Tongue (tissue), 1 donor: ENCODE data around the gene SEC31B. TPM values are rescaled to one million over a fixed set of nuclear protein-coding genes. Genes with fewer than 3 reads are reported as not detected.

ENCODE experiments used
- total RNA-seq: library from RNA; depleted of rRNA; stranded (reverse); fragments of >200 nt; gene quantifications from one replicate; pipeline ENCODE4 v1.2.3, GENCODE V29; 2014

SEC31B gene
- total RNA-seq, 1 donor from 2014 or later = 4.6 TPM

Other genes with a start within 250 kb of the SEC31B start
- gene BLOC1S2, start 233.2 kb downstream of the SEC31B start, total RNA-seq = 27.9 TPM
- gene PKD2L1, start 189.6 kb downstream of the SEC31B start, total RNA-seq = not detected
- gene SCD, start 172.6 kb downstream of the SEC31B start, total RNA-seq = 15.7 TPM
- gene WNT8B, start 56.9 kb downstream of the SEC31B start, total RNA-seq = not detected
- 80.8 TPM for gene NDUFB8, start 10.0 kb upstream of the SEC31B start, total RNA-seq
- gene HIF1AN, start 16.1 kb upstream of the SEC31B start, total RNA-seq = 16.8 TPM
- gene PAX2, start 225.7 kb upstream of the SEC31B start, total RNA-seq = not detected